HG02943 (cell line): ENCODE data around the gene MAP3K12.
"Not testable (repeated sequence)": the region's sequence is repeated elsewhere in the genome, so short reads cannot be mapped to it uniquely, and the experiment has no call there.

ENCODE experiments used
- ATAC-seq: cut with Tn5 transposase; IDR thresholded peaks from one replicate; pipeline ENCODE4 v1.9.1; 2021; ENCODE audit warnings: mild to moderate bottlenecking, low read depth, moderate library complexity; ENCODE audit not compliant: unreplicated experiment

The MAP3K12 gene

GRCh38 chr12:53493610-53494391 is 5.5 kb downstream of the MAP3K12 start:
- no peak for ATAC-seq

- ATAC-seq, result peak; percentile 86
These were observed 6.2 kb downstream of the MAP3K12 start for GRCh38 chr12:53492830-53493609.

- ATAC-seq, result no peak
These were observed 7.1 kb downstream of the MAP3K12 start for GRCh38 chr12:53492188-53492587.

GRCh38 chr12:53489242-53489864 is 9.9 kb downstream of the MAP3K12 start:
- no peak for ATAC-seq

GRCh38 chr12:53486736-53487487 is 12.3 kb downstream of the MAP3K12 start:
- no peak for ATAC-seq

GRCh38 chr12:53485955-53486735 is 13.1 kb downstream of the MAP3K12 start:
- no peak for ATAC-seq

- no peak for ATAC-seq
These were observed 14.3 kb downstream of the MAP3K12 start for GRCh38 chr12:53484686-53485575.

- ATAC-seq, result no peak
These were observed 15.3 kb downstream of the MAP3K12 start for GRCh38 chr12:53483979-53484377.

- ATAC-seq, result no peak
These were observed 15.9 kb downstream of the MAP3K12 start for GRCh38 chr12:53483225-53483978.

GRCh38 chr12:53482626-53483168 is 16.6 kb downstream of the MAP3K12 start:
- no peak for ATAC-seq

- no peak for ATAC-seq
These were observed 17.2 kb downstream of the MAP3K12 start for GRCh38 chr12:53481939-53482586.

- not testable (repeated sequence) for ATAC-seq
These were observed 17.8 kb downstream of the MAP3K12 start for GRCh38 chr12:53481458-53481857.

GRCh38 chr12:53480491-53481442 is 18.5 kb downstream of the MAP3K12 start:
- no peak for ATAC-seq

- no peak for ATAC-seq
These were observed 19.9 kb downstream of the MAP3K12 start for GRCh38 chr12:53479331-53479730.

GRCh38 chr12:53478865-53479264 is 20.4 kb downstream of the MAP3K12 start:
- no peak for ATAC-seq

GRCh38 chr12:53476769-53477209 is 22.5 kb downstream of the MAP3K12 start:
- no peak for ATAC-seq
